Heart right ventricle (tissue), 16 donors: ENCODE data around the gene RBFOX2. TPM values are rescaled to one million over a fixed set of nuclear protein-coding genes. Genes with fewer than 3 reads are reported as not detected.
A peak's percentile ranks its signal among the peaks of the same experiment; 100 is the strongest.

Experiments used
- ATAC-seq, 8 donors: fragments of 200-7000 bp; cut with Tn5 transposase; one replicate each; pipeline ENCODE4 v1.9.1; 2020; ENCODE audit warnings: mild to moderate bottlenecking in 8 of 8, moderate library complexity in 8 of 8, moderate number of reproducible peaks in 1 of 8
- DNase-seq, 2 donors: peaks; one replicate each; pipeline ENCODE4 v3.0.0-alpha.2; 2020
- H3K27ac ChIP-seq, 10 donors: fragments of 200-600 bp; sonication (generic) in 2 of 10; one replicate each; pipeline versions ENCODE4 v1.5.0 to v1.8.0; 2020 to 2022; ENCODE audit warnings: mild to moderate bottlenecking in 3 of 10
- H3K27me3 ChIP-seq, 7 donors: fragments of 200-600 bp; one replicate each; pipeline ENCODE4 v1.8.0; 2021 to 2022; ENCODE audit warnings: mild to moderate bottlenecking in 2 of 7
- H3K36me3 ChIP-seq, 9 donors: fragments of 200-600 bp; sonication (generic) in 1 of 9; one replicate each; pipeline versions ENCODE4 v1.5.0 to v1.8.0; 2020 to 2022; ENCODE audit warnings: mild to moderate bottlenecking in 2 of 9
- H3K4me1 ChIP-seq, 9 donors: fragments of 200-600 bp; sonication (generic) in 1 of 9; one replicate each; pipeline versions ENCODE4 v1.5.0 to v1.8.0; 2020 to 2022; ENCODE audit warnings: mild to moderate bottlenecking in 4 of 9
- H3K4me3 ChIP-seq, 10 donors: fragments of 200-600 bp; sonication (generic) in 2 of 10; one replicate each; pipeline versions ENCODE4 v1.5.0 to v1.8.0; 2020 to 2022; ENCODE audit warnings: mild to moderate bottlenecking in 7 of 10, moderate library complexity in 2 of 10
- H3K9me3 ChIP-seq, 11 donors: fragments of 200-600 bp in 10 of 11; sonication (generic) in 2 of 11; one replicate each; pipeline versions ENCODE4 v1.5.0 to v1.8.0; 2013 to 2022; ENCODE audit warnings: mild to moderate bottlenecking in 2 of 11, control low read depth in 1 of 11, moderate library complexity in 1 of 11
- WGBS, 2 donors: extraction: QIAGEN DNeasy Blood & Tissue Kit; methylation state at CpG; one replicate each; pipeline ENCODE4 v1.1.7; 2013; ENCODE audit warnings: inconsistent platforms in 1 of 2; 5-methylcytosine and 5-hydroxymethylcytosine counted together
- intact Hi-C, 10 donors: fragments of 100-400 bp; cut with DNase I; formaldehyde crosslinking; loops; one replicate each; pipeline versions ENCODE4 v1.11.1 to v1.14.2; 2022
- polyA plus RNA-seq, 2 donors: library from polyadenylated mRNA; stranded (reverse); fragments of 200-250 nt; gene quantifications; one replicate each; pipeline ENCODE4 v1.2.3, GENCODE V29; 2013
- total RNA-seq, 10 donors: library from RNA; stranded (reverse); fragmentation: NEBNext Ultra II Directional in 3 of 10; extraction: Animal tissue kit (Norgen Biotek cat#: 25700) in 3 of 10; gene quantifications; one replicate each; pipeline versions ENCODE4 v1.2.1 to v1.2.4, GENCODE V29; 2021 to 2023
- TF ChIP-seq, protein P1 (sequence below), 9 donors: fragments of 200-600 bp; sonication (generic) in 2 of 9; IDR thresholded peaks; one replicate each; pipeline versions ENCODE4 v1.5.0 to v1.8.0; 2021 to 2022; ENCODE audit warnings: antibody characterized with exemption in 9 of 9, mild to moderate bottlenecking in 5 of 9, moderate library complexity in 1 of 9
- donor health status: Arrhythmogenic right ventricular cardiomyopathy.
- donor health status: ischemic (EF 13 %, LVEDD 7.1; RV severe dilation, severe dysfunction).
- donor health status: healthy with polysubstance abuse.
- donor health status: DM: no; HTN: yes; CAD: no.
- donor health status: DM: no; HTN: no; CAD: no.
- donor health status: ischemic (EF 25% LVEDD 6.9; RV normal size, moderate dysfunction).
- donor health status: ischemic (EF 25% LVEDD 5.7; RV mildly dilated, moderate dysfunction).
- donor health status: healthy.
- donor health status: DM: yes; HTN: yes; CAD: no.
- donor health status: Ischemic cardiomyopathy.
- donor health status: ischemic (EF 35%, LVEDD 5.7; RV mildly dilated, moderate dysfunction).
- donor health status: nonischemic (EF 11% LVEDD 7.7; RV severe dilation, severe dysfunction).
- donor health status: DM: yes; HTN: yes; CAD: no.
- donor health status: PGD.
- donor health status: ischemic (EF 29% LVEDD 5.4; RV normal size, mild dysfunction).
- donor health status: nonischemic (EF 23%, LVEDD 6.1; RV moderate dilation, normal function).

Gene RBFOX2
- total and polyA plus RNA-seq, 12 donors: 18.0 to 105 (median 90.4) TPM

GRCh38 chr22:35912658-35913057, 116.0 kb downstream of the RBFOX2 start:
- Histone ChIP-seq H3K27me3 (no peaks in the 10 kb centered on the region), H3K4me1 (peaks cover 9 to 85% (median 63%) of the 10 kb centered on the region in 9 donors), H3K36me3 (no peaks in the 10 kb centered on the region), H3K27ac (peak overlapping the region in 8 of 10 donors; percentile 34 to 93 (median 85)), H3K9me3 (no peaks in the 10 kb centered on the region), H3K4me3 (no peak overlapping the region)
- TF ChIP-seq, protein P1, sequence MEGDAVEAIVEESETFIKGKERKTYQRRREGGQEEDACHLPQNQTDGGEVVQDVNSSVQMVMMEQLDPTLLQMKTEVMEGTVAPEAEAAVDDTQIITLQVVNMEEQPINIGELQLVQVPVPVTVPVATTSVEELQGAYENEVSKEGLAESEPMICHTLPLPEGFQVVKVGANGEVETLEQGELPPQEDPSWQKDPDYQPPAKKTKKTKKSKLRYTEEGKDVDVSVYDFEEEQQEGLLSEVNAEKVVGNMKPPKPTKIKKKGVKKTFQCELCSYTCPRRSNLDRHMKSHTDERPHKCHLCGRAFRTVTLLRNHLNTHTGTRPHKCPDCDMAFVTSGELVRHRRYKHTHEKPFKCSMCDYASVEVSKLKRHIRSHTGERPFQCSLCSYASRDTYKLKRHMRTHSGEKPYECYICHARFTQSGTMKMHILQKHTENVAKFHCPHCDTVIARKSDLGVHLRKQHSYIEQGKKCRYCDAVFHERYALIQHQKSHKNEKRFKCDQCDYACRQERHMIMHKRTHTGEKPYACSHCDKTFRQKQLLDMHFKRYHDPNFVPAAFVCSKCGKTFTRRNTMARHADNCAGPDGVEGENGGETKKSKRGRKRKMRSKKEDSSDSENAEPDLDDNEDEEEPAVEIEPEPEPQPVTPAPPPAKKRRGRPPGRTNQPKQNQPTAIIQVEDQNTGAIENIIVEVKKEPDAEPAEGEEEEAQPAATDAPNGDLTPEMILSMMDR (IDR thresholded peaks at IDR 0.05): no peak
- no peak for ATAC-seq
- WGBS, 2 donors: 60 to 61% methylated on average over 1 of the region's 1 CpG
- no peak for DNase-seq
- intact Hi-C loops: loop anchor here in 5 of 10 donors (2.0 to 10.0 kb wide), 6 partner anchors 66 to 228 kb away; no protein-coding TSS in a partner anchor

- WGBS, 2 donors: 71 to 83% methylated on average over 2 of the region's 2 CpGs
- ATAC-seq (no peak), DNase-seq (no peak)
- peak overlapping the region in 8 of 10 donors; percentile 34 to 93 (median 80) for H3K27ac ChIP-seq
- no peaks in the 10 kb centered on the region for H3K36me3 ChIP-seq
- no peak overlapping the region for H3K4me3 ChIP-seq
- intact Hi-C loops: loop anchor here in 5 of 10 donors (2.0 to 10.0 kb wide), 6 partner anchors 65 to 227 kb away; no protein-coding TSS in a partner anchor
- no peaks in the 10 kb centered on the region for H3K27me3 ChIP-seq
- TF ChIP-seq, protein P1 (IDR thresholded peaks at IDR 0.05): no peak
- no peaks in the 10 kb centered on the region for H3K9me3 ChIP-seq
- peaks cover 9 to 80% (median 59%) of the 10 kb centered on the region in 9 donors for H3K4me1 ChIP-seq
These were observed 116.7 kb downstream of the RBFOX2 start for GRCh38 chr22:35911877-35912276.

- intact Hi-C loops: loop anchor here in 5 of 10 donors (5.0 to 10.0 kb wide), 5 partner anchors 66 to 226 kb away; no protein-coding TSS in a partner anchor
- H3K4me3 ChIP-seq: no peak overlapping the region
- peak overlapping the region in 8 of 10 donors; percentile 45 to 93 (median 80) for H3K27ac ChIP-seq
- no peaks in the 10 kb centered on the region for H3K27me3 ChIP-seq
- 18 to 25% methylated on average over 2 of the region's 2 CpGs for WGBS, 2 donors
- peak in 3 of 8 donors; percentile 23 to 45 (median 35) for ATAC-seq
- H3K9me3 ChIP-seq: no peaks in the 10 kb centered on the region
- TF ChIP-seq, protein P1 (IDR thresholded peaks at IDR 0.05): no peak
- peaks cover 9 to 80% (median 60%) of the 10 kb centered on the region in 9 donors for H3K4me1 ChIP-seq
- no peaks in the 10 kb centered on the region for H3K36me3 ChIP-seq
- DNase-seq: no peak
These were observed 117.7 kb downstream of the RBFOX2 start for GRCh38 chr22:35910926-35911325.

GRCh38 chr22:35910003-35910769, 118.4 kb downstream of the RBFOX2 start:
- Histone ChIP-seq H3K27me3 (no peaks in the 10 kb centered on the region), H3K36me3 (no peaks in the 10 kb centered on the region), H3K4me1 (peaks cover 2 to 80% (median 55%) of the 10 kb centered on the region in 9 donors), H3K27ac (peak overlapping the region in 9 of 10 donors; percentile 31 to 93 (median 77)), H3K4me3 (no peak overlapping the region), H3K9me3 (no peaks in the 10 kb centered on the region)
- TF ChIP-seq, protein P1 (IDR thresholded peaks at IDR 0.05): no peak
- intact Hi-C loops: loop anchor here in 5 of 10 donors (5.0 to 10.0 kb wide), 5 partner anchors 65 to 225 kb away; no protein-coding TSS in a partner anchor
- 40 to 53% methylated on average over 4 of the region's 4 CpGs for WGBS, 2 donors
- ATAC-seq: peak in 5 of 8 donors; percentile 43 to 48 (median 45)
- DNase-seq: no peak
